DND-41 (cell line): ENCODE measurements around the gene HCAR3.
"Not testable (repeated sequence)": the region's sequence is repeated elsewhere in the genome, so short reads cannot be mapped to it uniquely, and the experiment has no call there.

Source experiments
- CTCF ChIP-seq: IDR thresholded peaks from 2 replicates; pipeline ENCODE4 v1.5.1; 2012; ENCODE audit warnings: borderline replicate concordance, low read length, moderate library complexity, mild to moderate bottlenecking; ENCODE audit not compliant: poor library complexity, severe bottlenecking; ENCODE audit errors: extremely low read depth
- EZH2 ChIP-seq: IDR thresholded peaks from 3 replicates; pipeline ENCODE4 v1.6.1; 2012; ENCODE audit warnings: borderline replicate concordance, low read depth, mild to moderate bottlenecking, moderate library complexity, low read length, inconsistent platforms; ENCODE audit not compliant: severe bottlenecking

DNA sequence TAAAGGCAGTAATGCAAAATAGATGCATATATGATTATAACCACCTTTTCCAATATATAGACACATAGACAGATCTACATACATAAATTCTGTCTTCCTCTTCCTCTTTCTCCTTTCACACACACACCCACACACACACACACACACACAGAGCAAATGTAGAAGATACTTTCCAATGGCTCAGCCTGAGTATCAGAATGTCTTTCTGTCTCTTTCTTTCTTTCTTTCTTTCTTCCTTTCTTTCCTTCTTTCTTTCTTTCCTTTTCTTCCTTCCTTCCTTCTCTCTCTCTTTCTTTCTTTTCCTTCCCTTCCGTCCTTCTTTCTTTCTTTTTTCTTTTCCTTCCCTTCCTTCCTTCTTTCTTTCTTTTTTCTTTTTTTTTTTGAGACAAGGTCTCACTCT, 5.3 kb downstream of the HCAR3 start:
- not testable (repeated sequence) for TF ChIP-seq EZH2, CTCF
